NCI-H526 treated with DMSO at 0.1 percent for 48 hours (cell line): ENCODE data around the gene PTGES2.
"Not testable (repeated sequence)": the region's sequence is repeated elsewhere in the genome, so short reads cannot be mapped to it uniquely, and the experiment has no call there.

Experiments used
- DNase-seq: peaks from one replicate; lab custom pipeline; 2025; lab: John Stamatoyannopoulos, UW

Gene PTGES2

DNA sequence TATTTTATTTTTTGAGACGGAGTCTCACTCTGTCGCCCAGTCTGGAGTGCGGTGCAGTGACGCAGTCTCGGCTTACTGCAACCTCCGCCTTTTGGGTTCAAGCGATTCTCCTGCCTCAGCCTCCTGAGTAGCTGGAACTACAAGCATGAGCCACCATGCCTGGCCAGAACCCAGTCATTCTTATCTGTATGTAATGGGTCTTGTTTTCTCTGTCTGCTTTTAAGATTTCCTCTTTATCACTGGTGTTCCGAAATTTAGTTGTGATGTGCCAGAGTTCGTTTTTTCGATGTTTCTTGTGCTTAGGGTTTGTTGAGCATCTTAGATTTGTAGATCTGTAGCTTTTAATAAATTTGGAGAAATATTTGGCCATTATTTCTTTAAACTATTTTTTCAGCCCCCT lies 40.3 kb downstream of the PTGES2 start:
- no peak for DNase-seq

DNA sequence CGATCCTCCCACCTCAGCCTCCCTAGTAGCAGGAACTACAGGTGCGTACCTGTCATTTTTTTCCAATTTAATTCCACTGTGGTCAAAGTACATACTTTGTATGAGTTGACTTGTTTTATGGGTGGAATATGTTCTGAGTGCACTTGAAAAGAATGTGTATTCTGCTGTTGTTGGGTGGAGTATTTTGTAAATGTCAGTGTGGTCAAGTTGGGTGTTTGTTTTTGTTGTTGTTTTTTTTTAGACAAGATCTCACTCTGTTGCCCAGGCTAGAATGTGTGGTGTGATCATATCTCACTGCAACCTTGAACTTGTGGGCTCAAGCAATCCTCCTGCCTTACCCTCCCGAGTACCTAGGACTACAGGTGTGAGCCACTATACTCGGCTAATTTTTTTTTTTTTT lies 41.6 kb downstream of the PTGES2 start:
- DNase-seq, result no peak

DNA sequence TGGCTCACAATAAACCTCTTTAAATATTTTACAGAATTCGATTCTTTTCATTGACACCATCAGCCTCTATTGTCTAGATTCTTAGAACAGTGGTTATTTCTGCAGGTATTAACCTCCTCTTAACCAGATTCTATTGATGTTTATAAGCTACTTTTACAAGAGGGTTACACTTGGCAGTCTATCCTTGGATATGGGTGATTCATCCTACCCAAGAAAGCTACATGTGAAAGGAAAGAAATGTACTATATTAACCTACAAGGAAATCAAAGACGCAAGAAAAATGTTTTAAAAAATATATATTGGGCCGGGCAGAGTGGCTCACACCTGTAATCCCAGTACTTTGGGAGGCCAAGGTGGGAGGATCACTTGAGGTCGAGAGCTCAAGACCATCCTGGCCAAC lies 42.8 kb downstream of the PTGES2 start:
- no peak for DNase-seq

GRCh38 chr9:128082151-128082550 lies 45.4 kb downstream of the PTGES2 start:
- no peak for DNase-seq

DNA sequence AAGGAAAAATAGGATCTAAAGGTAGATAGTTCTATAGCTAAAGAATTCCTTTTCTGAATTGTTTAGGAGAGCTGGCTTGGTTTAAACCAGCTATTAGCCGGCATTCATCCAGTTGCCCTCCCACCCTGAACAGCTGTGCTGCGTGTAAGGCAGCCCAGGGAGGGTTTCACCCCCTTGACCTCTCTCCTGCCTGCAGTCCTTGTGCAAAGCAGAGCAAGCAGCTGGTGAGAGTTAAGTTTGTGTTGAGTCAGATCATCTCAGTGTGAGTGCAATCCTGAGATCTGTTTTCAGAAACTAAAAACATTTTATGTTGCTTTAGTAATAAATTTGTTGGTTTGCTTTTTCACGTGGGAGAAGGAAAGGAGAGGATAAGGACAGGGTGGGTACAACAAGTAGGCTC lies 46.5 kb downstream of the PTGES2 start:
- no peak for DNase-seq

DNA sequence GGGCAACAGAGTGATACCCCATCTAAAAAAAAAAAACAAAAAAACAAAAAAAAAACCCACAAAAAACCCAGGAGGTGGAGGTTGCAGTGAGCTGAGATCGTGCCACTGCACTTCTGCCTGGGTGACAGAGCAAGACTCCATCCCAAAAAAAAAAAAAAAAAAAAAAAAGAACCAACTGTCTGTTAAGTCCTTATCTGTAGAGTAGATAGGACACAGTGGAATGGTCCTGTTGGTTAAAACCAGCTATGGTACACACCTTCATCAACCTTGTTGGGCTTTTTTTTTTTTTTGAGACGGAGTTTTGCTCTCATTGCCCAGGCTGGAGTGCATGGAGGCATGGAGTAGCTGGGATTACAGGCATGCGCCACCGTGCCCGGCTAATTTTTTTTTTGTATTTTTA lies 47.3 kb downstream of the PTGES2 start:
- DNase-seq, result no peak

DNA sequence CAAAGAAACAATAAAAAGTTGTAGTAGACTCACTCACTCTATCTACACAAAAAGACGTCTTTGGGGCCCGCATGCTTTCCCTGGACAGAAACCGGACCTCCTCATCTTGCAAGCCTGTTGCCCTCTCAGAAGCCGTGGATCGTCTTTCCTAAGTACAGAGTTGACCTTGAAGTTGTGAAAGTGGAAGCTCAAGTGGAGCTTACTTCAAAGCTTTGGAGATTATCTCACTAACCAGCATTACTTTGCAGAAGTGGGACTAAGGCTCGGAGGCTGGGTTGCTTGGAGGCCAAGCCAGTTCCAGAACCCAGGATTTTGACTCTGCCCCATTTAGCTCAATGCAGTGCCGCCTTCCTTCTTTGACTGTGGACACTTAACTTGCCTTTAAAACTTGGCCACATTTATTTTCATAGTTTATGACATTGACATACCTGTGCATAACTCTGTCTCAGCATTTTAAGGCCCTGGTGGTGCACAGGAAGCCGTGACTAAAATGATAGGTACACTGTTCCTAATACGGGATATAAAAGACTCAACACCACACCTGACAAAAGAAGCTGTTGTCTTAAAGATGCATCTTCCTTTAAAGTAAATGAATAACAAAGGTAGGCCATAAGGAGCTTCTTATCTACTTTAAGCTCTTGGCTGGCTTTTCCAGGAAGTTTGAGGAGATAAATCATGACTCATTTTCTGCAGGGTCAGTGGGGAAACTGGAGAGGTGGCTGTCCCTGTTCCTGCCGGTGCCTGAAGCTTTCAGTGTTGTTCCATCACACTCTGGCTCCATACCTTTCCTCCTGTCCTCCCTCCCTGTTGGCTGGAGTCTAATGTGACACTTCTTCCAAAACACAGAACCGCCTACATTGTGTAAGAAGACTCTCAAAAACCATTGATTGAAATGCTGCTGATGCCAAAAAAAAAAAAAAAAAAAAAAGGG lies 48.8 kb downstream of the PTGES2 start:
- DNase-seq, result no peak

GRCh38 chr9:128077847-128078503 lies 49.6 kb downstream of the PTGES2 start:
- no peak for DNase-seq

DNA sequence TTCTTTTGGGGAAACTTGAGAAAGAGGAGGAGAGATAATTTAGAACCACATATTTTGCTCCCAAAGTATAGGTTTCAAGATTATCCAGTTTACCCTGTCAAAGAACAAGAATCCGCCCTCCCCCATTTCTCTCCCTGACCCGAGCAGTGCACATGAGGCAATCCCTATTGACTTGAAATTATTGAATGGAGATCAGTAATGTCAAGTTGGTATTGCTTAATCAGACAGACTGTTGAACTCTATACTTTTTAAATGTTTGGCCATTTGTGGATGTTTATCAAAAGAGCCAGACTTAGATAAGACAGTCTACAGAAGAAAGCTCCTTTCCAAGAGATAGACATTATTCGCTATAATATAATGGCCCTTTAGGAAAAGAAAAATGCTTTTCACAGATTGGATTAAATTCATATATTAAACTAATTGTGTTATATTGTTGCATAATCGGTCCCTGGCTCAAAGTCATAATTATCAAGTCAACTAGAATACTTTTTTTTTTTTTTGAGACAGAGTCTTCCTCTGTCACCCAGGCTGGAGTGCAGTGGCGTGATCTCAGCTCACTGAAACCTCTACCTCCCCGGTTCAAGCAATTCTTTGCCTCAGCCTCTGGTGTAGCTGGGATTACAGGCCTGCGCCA lies 54.2 kb downstream of the PTGES2 start:
- no peak for DNase-seq

GRCh38 chr9:128072144-128073021 lies 55.1 kb downstream of the PTGES2 start:
- no peak for DNase-seq

GRCh38 chr9:128071475-128071874 lies 56.1 kb downstream of the PTGES2 start:
- not testable (repeated sequence) for DNase-seq

GRCh38 chr9:128070874-128071273 lies 56.7 kb downstream of the PTGES2 start:
- DNase-seq, result no peak
